GM19239 (cell line): ENCODE data around the gene SLC15A4.
"Not testable (repeated sequence)": the region's sequence is repeated elsewhere in the genome, so short reads cannot be mapped to it uniquely, and the experiment has no call there.

ENCODE experiments used
- DNase-seq: peaks from one replicate; pipeline ENCODE4 v3.0.0; 2011; ENCODE audit warnings: low spot score; ENCODE audit not compliant: insufficient read length
- FAIRE-seq: peaks from 2 replicates; lab custom pipeline; 2011; peaks lifted over from hg19 to GRCh38; lab: Jason Lieb, UNC

SLC15A4 gene

DNA sequence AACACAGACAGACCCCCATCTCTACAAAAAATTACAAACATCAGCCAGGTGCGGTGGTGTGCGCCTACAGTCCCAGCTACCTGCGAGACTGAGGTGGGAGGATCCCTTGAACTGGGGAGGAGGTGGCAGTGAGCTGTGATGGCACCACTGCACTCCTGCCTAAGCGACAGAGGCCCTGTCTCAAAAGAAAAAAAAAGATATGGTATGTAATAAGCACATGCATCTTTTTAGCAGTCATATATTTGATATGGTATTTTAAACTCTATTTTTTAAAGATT is 7.2 kb downstream of the SLC15A4 start:
- FAIRE-seq (no peak), DNase-seq (no peak)

DNA sequence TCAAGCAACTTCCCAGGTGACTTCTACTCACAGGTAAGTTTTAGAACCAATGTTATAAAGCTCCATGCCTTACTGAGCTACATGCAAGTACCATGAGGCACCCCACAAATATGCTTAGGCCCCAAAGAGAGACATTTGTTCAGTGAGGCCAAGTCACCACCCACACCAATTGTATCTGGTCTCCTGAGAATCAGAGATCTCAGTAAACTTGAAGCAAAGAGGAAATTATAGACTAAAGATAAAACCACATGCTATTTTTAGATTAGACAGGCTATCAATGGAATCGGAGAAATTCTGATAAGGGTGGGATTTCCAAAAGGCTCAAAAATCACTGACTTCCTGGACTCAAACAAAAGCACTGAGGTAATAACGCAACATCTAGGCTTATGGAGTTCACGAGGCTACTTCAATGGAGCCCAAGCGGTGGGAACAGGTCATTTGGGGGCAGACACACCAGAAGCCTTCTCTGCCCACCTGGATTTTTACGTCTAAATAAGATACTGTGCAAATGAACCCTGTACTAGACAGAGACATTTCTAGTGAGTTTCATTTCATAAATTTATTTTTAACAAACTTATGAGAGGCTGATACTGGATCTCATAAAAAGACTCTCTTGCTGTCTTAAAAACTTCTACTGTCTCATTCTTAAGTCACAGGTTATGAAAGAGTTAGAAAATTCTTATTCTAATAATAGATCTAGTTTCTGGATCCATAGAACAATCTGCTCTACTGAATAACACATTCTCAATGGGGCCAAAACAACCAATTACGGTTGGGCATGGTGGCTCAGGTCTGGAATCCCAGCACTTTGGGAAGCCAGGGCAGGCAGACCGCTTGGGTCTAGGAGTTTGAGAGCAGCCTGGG is 7.7 kb downstream of the SLC15A4 start:
- FAIRE-seq = peak; percentile 85

DNA sequence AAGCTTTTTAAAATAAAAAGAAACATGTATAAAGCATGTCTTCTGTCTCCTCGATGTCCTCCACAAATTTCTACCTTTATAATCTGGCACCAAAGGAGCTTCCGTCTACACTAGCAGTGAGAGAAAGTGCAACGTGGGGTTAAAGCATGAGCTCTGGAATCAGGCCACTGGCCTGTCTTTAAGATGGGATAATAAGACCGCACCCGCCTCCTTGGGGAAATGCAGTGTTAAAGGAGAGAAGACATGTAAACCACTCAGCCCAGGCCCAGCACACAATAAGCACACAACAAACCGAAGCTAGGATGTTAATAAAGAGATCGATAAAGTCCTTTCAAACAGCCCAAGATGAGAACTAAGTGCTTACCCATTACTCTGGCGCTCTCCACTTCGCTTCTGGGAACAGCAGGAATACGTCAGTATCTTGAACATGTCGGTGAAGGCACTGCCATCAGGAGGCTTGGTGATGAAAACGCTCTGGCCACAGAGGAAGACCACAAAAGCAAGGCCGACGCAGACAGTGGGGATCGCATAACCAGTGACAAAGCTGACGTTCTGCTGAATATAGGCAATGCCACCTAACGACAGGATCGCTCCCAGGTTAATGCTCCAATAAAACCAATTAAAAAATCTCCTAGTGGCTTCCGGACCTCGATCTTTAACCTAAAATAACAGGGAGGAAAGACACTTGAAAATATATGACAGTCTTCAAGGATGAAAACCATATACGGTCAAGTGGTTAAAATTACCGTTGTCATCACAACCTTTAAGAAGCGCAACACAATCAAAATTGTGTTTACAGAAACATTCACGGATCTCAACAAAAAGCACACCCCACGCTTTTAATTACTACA is 9.1 kb downstream of the SLC15A4 start:
- DNase-seq (no peak), FAIRE-seq (no peak)

More for the DNA sequence above, 7.7 kb downstream of the SLC15A4 start:
- no peak for DNase-seq

- DNase-seq (no peak), FAIRE-seq (peak; percentile 73)
Observed at GRCh38 chr12:128813883-128814282, 9.9 kb downstream of the SLC15A4 start.

DNA sequence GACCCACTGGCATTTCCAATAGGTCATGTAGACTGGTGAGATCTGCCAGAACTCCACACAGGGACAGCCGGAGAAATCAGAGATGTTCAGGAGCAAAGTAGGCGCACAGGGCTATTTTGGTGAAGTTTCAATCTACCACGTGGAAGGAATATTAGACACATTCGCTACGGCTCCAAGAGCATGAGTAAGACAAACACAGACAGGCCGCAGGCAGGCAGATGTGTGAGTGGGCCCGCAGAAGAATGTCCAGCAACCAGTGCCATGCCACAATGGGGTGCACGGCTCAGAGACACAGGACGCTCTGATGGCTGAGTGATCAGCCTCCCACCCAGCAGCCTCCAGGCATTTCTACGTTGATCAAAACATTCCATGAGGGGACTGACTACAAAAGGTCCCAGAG is 10.4 kb downstream of the SLC15A4 start:
- FAIRE-seq (no peak), DNase-seq (no peak)

DNA sequence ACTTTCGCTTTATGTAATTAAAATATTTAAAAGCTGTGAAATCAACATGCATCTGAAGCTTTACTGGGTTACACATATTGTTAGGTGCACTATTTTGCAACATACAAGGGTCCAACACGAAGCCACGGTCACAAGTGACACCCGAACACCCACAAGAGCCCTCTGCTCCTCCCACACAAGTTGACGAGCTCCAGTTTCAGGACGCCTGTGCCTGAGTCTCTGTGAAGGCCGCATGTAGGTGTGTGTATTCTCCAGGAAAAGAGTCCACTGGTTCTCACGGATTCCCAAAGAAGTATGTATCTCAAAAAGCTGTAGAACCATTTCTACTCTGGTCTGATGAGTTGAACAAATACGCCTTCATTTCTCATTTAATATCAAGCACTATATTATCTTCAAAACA is 12.0 kb downstream of the SLC15A4 start:
- DNase-seq (no peak), FAIRE-seq (no peak)

- no peak for DNase-seq
- peak; percentile 95 for FAIRE-seq
Observed at GRCh38 chr12:128810182-128811127, 13.3 kb downstream of the SLC15A4 start.

- DNase-seq (no peak), FAIRE-seq (peak; percentile 8)
Observed at GRCh38 chr12:128808651-128809050, 15.1 kb downstream of the SLC15A4 start.

- no peak for DNase-seq
- no peak for FAIRE-seq
Observed at GRCh38 chr12:128807161-128807724, 16.5 kb downstream of the SLC15A4 start.

DNA sequence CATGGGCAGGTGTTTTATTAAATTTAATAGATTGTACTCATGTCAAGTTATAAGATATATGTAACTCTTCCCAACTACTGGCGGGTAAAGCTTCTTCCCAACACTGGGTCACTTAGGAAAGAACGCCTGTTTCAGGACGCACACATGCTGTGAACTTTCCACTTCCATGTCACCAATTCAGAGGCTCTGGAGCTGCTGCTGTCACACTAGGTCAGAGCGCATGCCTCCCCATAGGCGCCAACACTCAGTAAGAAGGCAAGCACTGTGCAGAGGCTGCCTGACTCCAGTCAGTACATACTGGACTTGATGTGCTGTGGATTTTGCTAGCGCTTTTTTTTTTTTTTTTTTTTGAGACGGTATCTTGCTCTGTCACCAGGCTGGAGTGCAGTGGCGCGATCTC is 17.2 kb downstream of the SLC15A4 start:
- DNase-seq (no peak), FAIRE-seq (no peak)

- not testable (repeated sequence) for FAIRE-seq
Observed at GRCh38 chr12:128805406-128805805, 18.4 kb downstream of the SLC15A4 start.

DNA sequence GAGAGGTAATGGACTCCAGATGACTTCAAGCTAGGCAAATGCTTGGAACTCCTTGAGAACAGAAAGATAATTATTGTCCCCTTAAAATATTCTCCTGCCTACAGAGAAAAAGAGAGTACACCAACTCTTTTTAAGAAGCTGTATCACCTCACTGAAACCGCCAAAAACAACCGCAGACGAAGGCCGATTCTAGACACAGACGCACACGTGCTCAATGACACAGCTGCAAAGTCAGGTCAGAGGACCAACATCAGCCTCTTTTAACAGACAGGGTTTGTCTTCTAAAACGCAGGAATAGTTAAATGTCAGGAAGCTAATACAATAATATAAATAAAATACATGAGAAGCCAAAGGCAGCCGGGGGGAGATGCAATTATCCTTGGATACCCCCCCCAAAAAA is 19.0 kb downstream of the SLC15A4 start:
- FAIRE-seq = no peak
- no peak for DNase-seq

More at GRCh38 chr12:128805406-128805805, 18.4 kb downstream of the SLC15A4 start:
- not testable (repeated sequence) for DNase-seq

DNA sequence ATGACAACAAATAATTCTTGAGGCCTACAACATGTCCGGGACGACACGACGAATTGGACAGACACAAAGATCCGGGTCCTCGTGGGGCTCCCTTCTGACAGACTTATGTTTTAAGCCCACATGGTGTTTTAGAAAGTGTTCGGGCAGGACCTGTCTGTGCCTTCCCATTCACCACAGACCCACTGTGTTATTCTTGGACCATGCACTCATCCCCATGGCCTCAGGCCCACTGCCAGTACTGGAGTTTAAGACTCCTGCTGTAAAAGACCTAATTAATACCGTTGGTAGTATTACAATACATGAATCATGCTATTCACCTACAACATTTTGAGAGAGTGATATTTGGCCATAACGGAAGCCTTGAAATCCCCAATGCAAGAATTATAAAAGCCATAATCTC is 20.0 kb downstream of the SLC15A4 start:
- FAIRE-seq (no peak), DNase-seq (no peak)

DNA sequence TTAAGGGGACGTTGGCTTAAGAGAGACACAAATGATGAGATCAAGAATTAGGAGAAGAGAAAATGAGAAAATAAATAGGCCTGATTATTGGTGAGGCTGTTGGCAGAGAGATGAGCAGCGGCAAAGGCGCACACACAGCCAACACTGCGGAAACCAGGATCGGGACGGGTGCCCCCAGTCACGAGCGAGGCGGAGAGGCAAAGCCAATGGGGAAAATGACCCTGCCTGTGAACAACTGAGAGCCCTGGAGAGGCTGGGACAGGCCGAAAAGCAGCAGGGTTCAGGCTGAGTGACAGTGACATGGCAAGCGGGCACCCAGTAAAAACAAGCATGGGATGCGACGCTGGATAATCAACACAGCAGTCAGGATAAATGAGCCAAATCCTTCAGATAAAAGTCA is 21.0 kb downstream of the SLC15A4 start:
- DNase-seq (no peak), FAIRE-seq (no peak)

DNA sequence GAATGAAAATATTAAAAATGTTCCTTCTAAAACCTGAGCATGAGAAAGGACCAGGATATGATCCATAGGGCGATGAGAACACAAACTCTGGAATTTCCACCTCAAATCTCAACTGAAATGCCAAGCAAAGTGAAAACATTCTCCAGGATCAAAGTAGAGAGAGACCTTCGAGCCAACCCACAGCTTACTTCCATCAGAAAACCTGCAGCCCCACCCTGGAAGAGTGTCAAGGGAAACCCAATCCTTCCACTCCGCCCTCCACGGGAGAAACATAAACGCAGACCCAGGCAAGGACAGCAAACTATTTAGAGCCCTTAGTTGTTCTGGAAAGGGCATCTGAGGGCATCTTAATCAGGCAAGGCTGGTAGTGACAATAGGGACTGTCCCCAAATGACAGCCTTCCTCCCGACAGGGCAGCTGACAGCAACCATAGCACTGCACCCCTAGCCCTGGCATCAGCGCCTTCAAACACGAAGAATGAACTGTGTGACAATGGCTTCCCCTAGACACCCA is 21.8 kb downstream of the SLC15A4 start:
- FAIRE-seq (no peak), DNase-seq (no peak)

- DNase-seq = no peak
- FAIRE-seq = no peak
Observed at GRCh38 chr12:128800606-128801005, 23.2 kb downstream of the SLC15A4 start.

GRCh38 chr12:128798571-128799341 is 25.0 kb downstream of the SLC15A4 start:
- FAIRE-seq (peak; percentile 47), DNase-seq (no peak)

DNA sequence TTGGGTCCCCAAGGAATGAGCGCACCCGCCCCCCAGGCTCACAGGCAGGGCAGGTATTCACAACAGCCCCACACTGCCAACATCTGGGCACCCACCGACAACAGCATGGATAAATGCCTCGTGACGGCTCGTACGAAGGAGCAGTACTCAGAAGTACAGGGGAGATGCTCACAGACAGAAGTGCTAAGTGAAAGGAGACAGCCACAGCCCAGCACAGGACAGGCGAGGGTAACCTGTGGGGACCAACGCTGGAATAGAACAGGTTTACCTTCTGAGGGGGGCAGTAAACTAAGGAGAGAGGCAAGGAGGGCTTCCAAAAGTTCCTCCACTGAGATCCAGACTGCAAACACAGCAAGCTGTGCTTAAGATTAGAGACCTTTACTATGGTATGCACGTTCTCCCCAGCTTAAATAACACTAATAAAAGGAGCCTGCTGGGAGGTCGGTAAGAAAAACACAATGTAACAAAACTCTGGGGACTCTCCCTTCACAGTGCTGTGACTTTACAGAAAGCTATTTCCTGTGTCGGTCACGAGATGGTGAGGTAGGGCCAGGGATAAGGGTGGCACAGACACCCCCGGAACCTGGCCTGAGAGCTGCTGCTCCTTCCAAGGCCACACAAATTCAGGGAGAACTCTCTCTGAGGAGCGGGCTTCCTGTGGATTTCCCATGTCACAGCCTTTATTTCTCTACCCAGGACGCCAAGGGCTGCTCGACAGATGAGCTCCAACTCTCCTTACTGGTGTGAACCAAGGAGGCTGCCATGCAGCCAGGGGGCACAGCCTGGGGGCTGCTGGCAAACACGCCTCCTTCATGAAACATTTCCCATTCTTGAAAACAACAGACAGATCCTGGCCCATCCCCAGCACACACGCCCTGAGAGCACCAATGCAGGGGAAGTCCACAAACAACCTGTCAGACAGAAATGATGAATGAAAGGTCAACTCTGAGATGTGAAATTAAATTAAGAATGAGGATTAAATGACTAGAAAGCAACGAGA is 26.3 kb downstream of the SLC15A4 start:
- DNase-seq = no peak

More for the DNA sequence above, 26.3 kb downstream of the SLC15A4 start:
- FAIRE-seq = peak; percentile 84
